ENCODE measurements around the gene PBX4.

Gene PBX4

GRCh38 chr19:19553670-19554069 lies 64.8 kb downstream of the PBX4 start:
- TF ChIP-seq CTCF (IDR thresholded peaks at IDR 0.05; ENCODE audit: insufficient read depth, low read depth, low read length, missing control alignments): no peak
- no peak overlapping the region for H3K4me3 ChIP-seq (ENCODE audit: low read depth, low read length)
- DNase-seq (ENCODE audit: low read depth): no peak

DNA sequence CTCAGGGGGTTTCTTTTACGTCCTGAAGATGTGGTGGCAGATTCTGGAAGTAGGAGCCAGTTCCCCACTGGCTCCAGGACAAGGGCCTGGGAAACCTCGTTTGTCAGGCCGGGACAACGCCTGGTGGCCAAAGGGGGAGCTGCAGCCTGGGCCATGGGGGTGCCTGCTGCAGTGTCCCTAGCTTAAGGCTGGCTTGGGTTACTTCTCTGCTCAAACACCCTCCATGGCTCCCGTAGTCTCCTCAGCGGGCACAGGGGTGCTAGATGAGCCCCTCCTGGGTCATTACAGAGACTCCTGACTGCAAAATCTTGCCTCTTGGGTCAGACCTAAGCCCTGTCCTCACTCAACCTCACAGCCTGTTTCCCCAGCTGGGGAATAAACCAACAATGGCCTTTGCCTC lies 65.7 kb downstream of the PBX4 start:
- peak; percentile 52 for DNase-seq (ENCODE audit: low read depth)
- peak; percentile 72 for TF ChIP-seq CTCF (IDR thresholded peaks at IDR 0.05; ENCODE audit: insufficient read depth, low read depth, low read length, missing control alignments)

GRCh38 chr19:19551853-19552192 lies 66.7 kb downstream of the PBX4 start:
- no peak overlapping the region for H3K4me3 ChIP-seq (ENCODE audit: low read depth, low read length)
- no peak for DNase-seq (ENCODE audit: low read depth)
- no peak for TF ChIP-seq CTCF (IDR thresholded peaks at IDR 0.05; ENCODE audit: insufficient read depth, low read depth, low read length, missing control alignments)

More for the DNA sequence above, 65.7 kb downstream of the PBX4 start:
- H3K4me3 ChIP-seq (ENCODE audit: low read depth, low read length): no peak overlapping the region

GRCh38 chr19:19550972-19551852 lies 67.3 kb downstream of the PBX4 start:
- no peak for DNase-seq (ENCODE audit: low read depth)
- no peak for TF ChIP-seq CTCF (IDR thresholded peaks at IDR 0.05; ENCODE audit: insufficient read depth, low read depth, low read length, missing control alignments)
- H3K4me3 ChIP-seq (ENCODE audit: low read depth, low read length): no peak overlapping the region

DNA sequence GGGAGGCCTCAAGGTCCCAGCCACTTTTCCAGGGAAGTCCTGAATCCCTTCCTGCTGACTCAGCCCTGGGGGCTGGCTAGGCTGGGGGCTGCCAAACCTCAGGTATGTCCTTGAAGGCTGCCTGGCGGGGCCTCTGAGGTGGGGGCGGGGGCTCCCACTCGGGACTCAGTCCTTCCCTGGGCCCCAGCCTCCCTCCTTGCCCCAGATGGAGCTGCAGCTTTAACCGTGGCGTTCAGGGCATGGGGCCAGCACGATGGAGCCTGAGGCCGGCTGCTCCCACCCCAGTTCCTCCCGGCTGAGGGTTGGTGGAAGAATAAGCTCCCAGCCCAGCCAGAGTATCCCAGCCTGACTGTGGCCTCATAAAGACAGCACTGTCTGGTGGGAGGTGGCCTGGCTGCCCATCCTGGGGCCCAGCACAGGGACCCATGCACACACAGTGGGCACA lies 68.0 kb downstream of the PBX4 start:
- TF ChIP-seq CTCF (IDR thresholded peaks at IDR 0.05; ENCODE audit: insufficient read depth, low read depth, low read length, missing control alignments): no peak
- no peak for DNase-seq (ENCODE audit: low read depth)
- no peak overlapping the region for H3K4me3 ChIP-seq (ENCODE audit: low read depth, low read length)

- no peak for TF ChIP-seq CTCF (IDR thresholded peaks at IDR 0.05; ENCODE audit: insufficient read depth, low read depth, low read length, missing control alignments)
- DNase-seq (ENCODE audit: low read depth): no peak
- no peak overlapping the region for H3K4me3 ChIP-seq (ENCODE audit: low read depth, low read length)
Observed at GRCh38 chr19:19549804-19550464, 68.6 kb downstream of the PBX4 start.
